ENCODE measurements around the gene ZNF485. TPM values are rescaled to one million over a fixed set of nuclear protein-coding genes. Genes with fewer than 3 reads are reported as not detected.

Gene ZNF485
- total RNA-seq (1 to 10 TPM; 1.7 to 2.6 (median 2.0) TPM), polyA plus RNA-seq (1.2 TPM)
- long read RNA-seq, donor 1, partial matches to known transcripts = 0 of 5 reads
- long read RNA-seq, donor 1, other reads (novel, unspliced or antisense) = 2 of 5 reads
- long read RNA-seq, donor 2, partial matches to known transcripts = 0 of 2 reads
- long read RNA-seq, donor 2, other reads (novel, unspliced or antisense) = 1 of 2 reads
- long read RNA-seq, donor 3, partial matches to known transcripts = 0 of 5 reads
- long read RNA-seq, donor 3, other reads (novel, unspliced or antisense) = 1 of 5 reads
- long read RNA-seq, donor 4, partial matches to known transcripts = 0 of 3 reads
- long read RNA-seq, donor 4, other reads (novel, unspliced or antisense) = 2 of 3 reads

- H3K4me1 ChIP-seq (ENCODE audit: control insufficient read depth, insufficient read depth, low read length) = no peaks in the 10 kb centered on the region
- ATAC-seq (peak; percentile 98 to 99), DNase-seq (peak; percentile 80 to 92 (median 91))
- no peaks in the 10 kb centered on the region for H3K9me3 ChIP-seq (ENCODE audit: control insufficient read depth, low read length)
- 3% methylated on average over 58 of the region's 58 CpGs for WGBS
- H3K4me3 ChIP-seq (ENCODE audit: low read length) = peak within 1 kb of the TSS; percentile 83
- intact Hi-C loops (cut with DNase I) = no loop called here
- no peak within 1 kb of the TSS for H3K27ac ChIP-seq (ENCODE audit: low read length)
- no peaks in the 10 kb centered on the region for H3K27me3 ChIP-seq (ENCODE audit: control insufficient read depth, insufficient read depth)
Measured at GRCh38 chr10:43606323-43607198, at the start of gene ZNF485. Gene ZNF485, plus strand, starts transcription at chr10:43606438. Its CDS starts 613 bp downstream, at chr10:43607051.

GRCh38 chr10:43557214-43557613 is 49.0 kb upstream of the ZNF485 start:
- no peaks in the 10 kb centered on the region for H3K27me3 ChIP-seq (ENCODE audit: control insufficient read depth, insufficient read depth)
- intact Hi-C loops (cut with DNase I) = no loop called here
- H3K4me1 ChIP-seq (ENCODE audit: control insufficient read depth, insufficient read depth, low read length) = no peaks in the 10 kb centered on the region
- DNase-seq (no peak), ATAC-seq (no peak)
- no peaks in the 10 kb centered on the region for H3K9me3 ChIP-seq (ENCODE audit: control insufficient read depth, low read length)
- WGBS = 98% methylated on average over 4 of the region's 4 CpGs
- H3K27ac ChIP-seq (ENCODE audit: low read length) = no peak overlapping the region
- H3K4me3 ChIP-seq (ENCODE audit: low read length) = no peak overlapping the region

DNA sequence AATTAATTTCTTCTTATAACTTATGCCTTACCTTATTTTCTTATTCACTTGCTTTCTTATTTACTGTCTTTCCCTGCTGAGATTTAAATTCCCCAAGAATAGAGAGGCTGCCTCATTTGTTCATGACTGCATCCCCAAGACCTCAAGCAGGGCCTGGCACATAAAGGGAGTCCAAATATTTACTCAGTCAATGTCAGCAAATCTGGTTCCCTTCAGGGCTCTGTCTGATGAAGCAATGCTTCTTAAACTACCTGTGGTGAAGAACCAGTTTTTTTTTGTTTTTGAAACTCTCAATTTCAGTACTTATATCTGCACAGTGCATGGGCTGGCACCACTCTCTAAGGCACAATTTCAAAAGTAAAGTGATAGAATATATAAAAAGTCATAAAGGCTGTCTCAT is 36.6 kb upstream of the ZNF485 start:
- Histone ChIP-seq H3K27me3 (ENCODE audit: control insufficient read depth, insufficient read depth) (no peaks in the 10 kb centered on the region), H3K4me3 (ENCODE audit: low read length) (no peak overlapping the region), H3K4me1 (ENCODE audit: control insufficient read depth, insufficient read depth, low read length) (no peaks in the 10 kb centered on the region), H3K27ac (ENCODE audit: low read length) (no peak overlapping the region), H3K9me3 (ENCODE audit: control insufficient read depth, low read length) (no peaks in the 10 kb centered on the region)
- ATAC-seq (no peak), DNase-seq (no peak)
- intact Hi-C loops (cut with DNase I) = no loop called here

DNA sequence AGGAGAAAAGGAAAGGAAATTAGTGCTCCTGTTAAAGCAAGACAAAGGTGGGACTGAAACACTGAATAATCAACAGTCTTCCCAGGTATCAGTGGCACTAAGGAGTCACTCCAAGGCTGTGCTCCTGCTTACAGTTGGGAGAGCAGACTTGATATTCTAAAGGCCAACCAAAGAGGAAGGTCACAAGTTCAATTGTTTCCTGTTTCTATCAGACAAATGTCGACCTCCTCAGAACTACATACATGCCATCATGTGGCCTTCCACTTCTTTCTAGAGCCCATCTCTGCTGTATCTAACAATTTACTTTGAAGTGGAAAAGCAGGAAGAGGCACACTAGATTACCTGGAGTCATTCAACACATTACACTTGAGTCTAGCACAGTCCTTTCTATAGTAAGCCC is 35.3 kb upstream of the ZNF485 start:
- DNase-seq = no peak
- Histone ChIP-seq H3K9me3 (ENCODE audit: control insufficient read depth, low read length) (no peaks in the 10 kb centered on the region), H3K27me3 (ENCODE audit: control insufficient read depth, insufficient read depth) (no peaks in the 10 kb centered on the region), H3K4me3 (ENCODE audit: low read length) (no peak overlapping the region), H3K27ac (ENCODE audit: low read length) (no peak overlapping the region), H3K4me1 (ENCODE audit: control insufficient read depth, insufficient read depth, low read length) (no peaks in the 10 kb centered on the region)
- WGBS = 48% methylated on average over 1 of the region's 1 CpG
- intact Hi-C loops (cut with DNase I) = no loop called here
- no peak for ATAC-seq

GRCh38 chr10:43573250-43574000 is 32.8 kb upstream of the ZNF485 start:
- Histone ChIP-seq H3K9me3 (ENCODE audit: control insufficient read depth, low read length) (no peaks in the 10 kb centered on the region), H3K27me3 (ENCODE audit: control insufficient read depth, insufficient read depth) (no peaks in the 10 kb centered on the region), H3K27ac (ENCODE audit: low read length) (no peak overlapping the region), H3K4me1 (ENCODE audit: control insufficient read depth, insufficient read depth, low read length) (no peaks in the 10 kb centered on the region), H3K4me3 (ENCODE audit: low read length) (peak overlapping the region; percentile 47)
- ATAC-seq (no peak), DNase-seq (no peak)
- 32% methylated on average over 14 of the region's 14 CpGs for WGBS
- intact Hi-C loops (cut with DNase I) = no loop called here

DNA sequence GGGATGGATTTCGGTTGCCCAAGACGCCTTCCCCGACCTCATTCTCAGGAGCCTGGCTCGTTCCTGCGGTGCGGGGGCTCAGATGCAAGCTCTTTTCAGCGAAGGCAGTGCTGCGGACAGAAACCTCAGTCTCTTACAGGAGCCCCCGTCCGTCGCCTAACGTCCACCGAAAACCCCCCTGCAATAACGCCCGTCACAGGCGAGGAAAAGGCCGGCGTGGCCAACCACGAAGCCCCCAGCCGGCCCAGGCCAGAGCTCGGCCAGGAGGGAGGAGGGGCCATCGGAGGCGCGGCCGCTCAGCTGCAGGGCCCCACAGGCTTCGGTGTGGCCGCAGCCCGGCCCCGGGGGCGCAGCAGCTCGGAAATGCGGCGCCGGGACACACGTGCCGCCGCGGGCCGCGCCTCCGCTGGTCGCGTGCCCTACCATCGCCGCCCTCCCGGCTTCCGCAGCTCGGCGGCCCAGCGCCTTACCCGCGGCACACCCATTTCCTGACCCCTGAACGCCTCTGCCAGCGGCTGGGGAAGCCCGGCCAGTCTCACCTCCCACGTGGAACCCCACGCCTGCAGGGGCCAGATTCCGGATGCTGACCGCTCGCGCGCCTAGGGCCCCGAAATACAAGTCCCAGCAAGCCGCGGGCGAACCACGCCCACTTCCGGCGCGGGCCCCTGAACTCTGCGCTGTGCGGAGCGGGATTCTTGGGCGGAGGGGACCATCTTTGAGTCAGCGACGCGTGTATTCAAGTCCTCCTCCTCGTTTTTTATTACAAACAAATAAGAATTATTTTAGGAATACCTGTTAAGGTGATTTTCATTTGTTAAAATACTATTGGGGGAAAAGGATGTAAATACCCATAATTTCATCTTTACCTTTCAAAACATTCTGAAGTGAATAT is 32.0 kb upstream of the ZNF485 start, which contains the start of gene ZNF239:
TSS of gene ZNF239 (minus strand) at position 616 of the 892 bp plus-strand sequence. CDS start 16,537 bp downstream, outside the sequence.
- DNase-seq = peak; percentile 95 to 98 (median 96)
- 3% methylated on average over 78 of the region's 78 CpGs for WGBS
- H3K27me3 ChIP-seq (ENCODE audit: control insufficient read depth, insufficient read depth) = no peaks in the 10 kb centered on the region
- peak within 1 kb of the TSS; percentile 21 for H3K27ac ChIP-seq (ENCODE audit: low read length)
- intact Hi-C loops (cut with DNase I) = no loop called here
- peak within 1 kb of the TSS; percentile 47 for H3K4me3 ChIP-seq (ENCODE audit: low read length)
- peak; percentile 97 to 99 for ATAC-seq
- no peaks in the 10 kb centered on the region for H3K4me1 ChIP-seq (ENCODE audit: control insufficient read depth, insufficient read depth, low read length)
- no peaks in the 10 kb centered on the region for H3K9me3 ChIP-seq (ENCODE audit: control insufficient read depth, low read length)

GRCh38 chr10:43574906-43575305 is 31.3 kb upstream of the ZNF485 start:
- Histone ChIP-seq H3K27ac (ENCODE audit: low read length) (no peak overlapping the region), H3K4me1 (ENCODE audit: control insufficient read depth, insufficient read depth, low read length) (no peaks in the 10 kb centered on the region), H3K27me3 (ENCODE audit: control insufficient read depth, insufficient read depth) (no peaks in the 10 kb centered on the region), H3K4me3 (ENCODE audit: low read length) (peak overlapping the region; percentile 47), H3K9me3 (ENCODE audit: control insufficient read depth, low read length) (no peaks in the 10 kb centered on the region)
- 91% methylated on average over 8 of the region's 8 CpGs for WGBS
- peak in 1 of 3 donors; percentile 45 for DNase-seq
- intact Hi-C loops (cut with DNase I) = no loop called here
- no peak for ATAC-seq

GRCh38 chr10:43576062-43576461 is 30.2 kb upstream of the ZNF485 start:
- DNase-seq (no peak), ATAC-seq (no peak)
- H3K9me3 ChIP-seq (ENCODE audit: control insufficient read depth, low read length) = no peaks in the 10 kb centered on the region
- no peaks in the 10 kb centered on the region for H3K4me1 ChIP-seq (ENCODE audit: control insufficient read depth, insufficient read depth, low read length)
- H3K27ac ChIP-seq (ENCODE audit: low read length) = no peak overlapping the region
- WGBS = 95% methylated on average over 5 of the region's 5 CpGs
- H3K27me3 ChIP-seq (ENCODE audit: control insufficient read depth, insufficient read depth) = no peaks in the 10 kb centered on the region
- no peak overlapping the region for H3K4me3 ChIP-seq (ENCODE audit: low read length)
- intact Hi-C loops (cut with DNase I) = no loop called here

DNA sequence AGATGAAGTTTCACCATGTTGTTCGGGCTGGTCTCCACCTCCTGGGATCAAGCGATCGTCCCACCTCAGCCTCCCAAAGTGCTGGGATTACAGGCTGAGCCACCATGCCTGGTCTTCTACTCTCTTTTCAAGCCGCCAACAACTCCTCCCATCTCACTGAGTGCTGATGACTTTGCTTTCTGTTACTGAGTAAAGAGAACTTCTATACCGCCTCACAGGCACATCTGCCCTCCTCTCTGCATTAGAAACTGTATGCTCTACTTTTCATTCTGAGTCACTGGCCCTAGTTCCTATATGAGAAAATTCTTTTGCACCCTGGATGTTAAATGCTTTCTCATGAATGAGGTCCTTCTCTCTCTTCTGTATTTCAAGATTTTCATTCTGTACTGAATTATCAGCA is 29.7 kb upstream of the ZNF485 start:
- no peak for DNase-seq
- H3K4me1 ChIP-seq (ENCODE audit: control insufficient read depth, insufficient read depth, low read length) = no peaks in the 10 kb centered on the region
- ATAC-seq = no peak
- H3K27me3 ChIP-seq (ENCODE audit: control insufficient read depth, insufficient read depth) = no peaks in the 10 kb centered on the region
- H3K9me3 ChIP-seq (ENCODE audit: control insufficient read depth, low read length) = no peaks in the 10 kb centered on the region
- no peak overlapping the region for H3K4me3 ChIP-seq (ENCODE audit: low read length)
- 92% methylated on average over 5 of the region's 5 CpGs for WGBS
- intact Hi-C loops (cut with DNase I) = no loop called here
- no peak overlapping the region for H3K27ac ChIP-seq (ENCODE audit: low read length)

- Histone ChIP-seq H3K4me1 (ENCODE audit: control insufficient read depth, insufficient read depth, low read length) (no peaks in the 10 kb centered on the region), H3K4me3 (ENCODE audit: low read length) (no peak overlapping the region), H3K9me3 (ENCODE audit: control insufficient read depth, low read length) (no peaks in the 10 kb centered on the region), H3K27ac (ENCODE audit: low read length) (no peak overlapping the region), H3K27me3 (ENCODE audit: control insufficient read depth, insufficient read depth) (no peaks in the 10 kb centered on the region)
- 70% methylated on average over 4 of the region's 4 CpGs for WGBS
- DNase-seq (no peak), ATAC-seq (no peak)
- intact Hi-C loops (cut with DNase I) = no loop called here
Measured at GRCh38 chr10:43584051-43584450, 22.2 kb upstream of the ZNF485 start.

Data from right cardiac atrium (tissue), 5 donors.